K562 (cell line): ENCODE measurements around the gene SPOCK3.

Source experiments
- ATF1 ChIP-seq, 2 experiments: fragments of 450-650 bp in 1 of 2; IDR thresholded peaks; 2 replicates each; pipeline ENCODE4 v1.6.1; 2016; ENCODE audit warnings: missing compliant biosample characterization in 1 of 2, missing genetic modification characterization in 1 of 2
- CAMTA2 ChIP-seq: fragments of 250-450 bp; sonication (Bioruptor Pico); conservative IDR thresholded peaks from 2 replicates; pipeline ENCODE4 v1.5.1; 2022
- CHD2 ChIP-seq: IDR thresholded peaks from 2 replicates; pipeline ENCODE4 v1.6.1; 2011; ENCODE audit warnings: low read depth, low read length
- CTCF ChIP-seq, 3 experiments: IDR thresholded peaks in 2 of 3; conservative IDR thresholded peaks in 1 of 3; 2 replicates each; pipeline ENCODE4 v1.5.1; 2011 to 2012; ENCODE audit warnings: low read length in 3 of 3, mild to moderate bottlenecking in 3 of 3, control low read depth in 2 of 3, improper control_type of control experiment in 1 of 3, inconsistent platforms in 1 of 3, low read depth in 1 of 3, mixed read lengths in 1 of 3, moderate library complexity in 1 of 3; ENCODE audit not compliant: insufficient read depth in 2 of 3
- ILF3 ChIP-seq: fragments of 450-650 bp; IDR thresholded peaks from 2 replicates; pipeline ENCODE4 v1.6.1; 2018; ENCODE audit warnings: antibody characterized with exemption, mild to moderate bottlenecking, moderate library complexity, borderline replicate concordance
- POLR2AphosphoS5 ChIP-seq: IDR thresholded peaks from 2 replicates; pipeline ENCODE4 v1.6.1; 2011; ENCODE audit warnings: mild to moderate bottlenecking, low read depth, low read length, moderate library complexity; ENCODE audit not compliant: control insufficient read depth, insufficient read depth
- RBFOX2 ChIP-seq: fragments of 200-400 bp; formaldehyde crosslinking; IDR thresholded peaks from 2 replicates; pipeline ENCODE4 v1.6.1; 2017; ENCODE audit warnings: low read depth, mild to moderate bottlenecking, low read length, moderate library complexity
- REST ChIP-seq, 2 experiments: fragments of 450-650 bp; formaldehyde crosslinking in 1 of 2; IDR thresholded peaks; 2 replicates each; pipeline versions ENCODE4 v1.4.0 to v1.6.1; 2014 to 2020; ENCODE audit warnings: mild to moderate bottlenecking in 2 of 2, borderline replicate concordance in 1 of 2, low read depth in 1 of 2
- TBL1XR1 ChIP-seq, 2 experiments: IDR thresholded peaks; 2 replicates each; pipeline ENCODE4 v1.6.1; 2012; ENCODE audit warnings: improper control_type of control experiment in 2 of 2, low read length in 2 of 2, mild to moderate bottlenecking in 1 of 2

GRCh38 chr4:166902941-166903340 lies 331.4 kb downstream of the SPOCK3 start:
- TF ChIP-seq TBL1XR1 (IDR thresholded peaks at IDR 0.05; ENCODE audit: low read length in 2 of 2) (no peak), CAMTA2 (CRISPR knock-in tag) (no peak), REST (IDR thresholded peaks at IDR 0.05; ENCODE audit: borderline replicate concordance) (no peak), REST (CRISPR knock-in tag; IDR thresholded peaks at IDR 0.05; ENCODE audit: low read depth) (no peak), CHD2 (no peak), CTCF (IDR thresholded peaks at IDR 0.05 in 2 of 3, conservative IDR thresholded peaks at IDR 0.05 in 1 of 3; ENCODE audit: insufficient read depth in 2 of 3, low read depth in 1 of 3, low read length in 3 of 3) (no peak), ILF3 (no peak), RBFOX2 (no peak), ATF1 (CRISPR knock-in tag; IDR thresholded peaks at IDR 0.05) (no peak), ATF1 (tag; IDR thresholded peaks at IDR 0.05) (no peak), POLR2AphosphoS5 (no peak)
